GM23248 (cell line): ENCODE data around the gene ILF3. TPM values are rescaled to one million over a fixed set of nuclear protein-coding genes. Genes with fewer than 3 reads are reported as not detected.

Experiments used
- DNase-seq: peaks from one replicate; pipeline ENCODE4 v3.0.0-alpha.2; 2015
- H2AFZ ChIP-seq: fragments of 200-600 bp; sonication (generic); 2 replicates; pipeline ENCODE4 v1.6.1; 2016; ENCODE audit warnings: antibody characterized with exemption
- H3F3A ChIP-seq: fragments of 200-600 bp; sonication (generic); 2 replicates; pipeline ENCODE4 v1.6.1; 2016; ENCODE audit warnings: mild to moderate bottlenecking, antibody characterized with exemption, mixed run types; ENCODE audit not compliant: insufficient read depth
- H3K27ac ChIP-seq: fragments of 200-600 bp; sonication (generic); 2 replicates; pipeline ENCODE4 v1.5.1; 2016; ENCODE audit warnings: mild to moderate bottlenecking
- H3K27me3 ChIP-seq: fragments of 200-600 bp; sonication (generic); replicated peaks from 2 replicates; pipeline ENCODE4 v1.6.1; 2016; ENCODE audit warnings: mild to moderate bottlenecking; ENCODE audit not compliant: insufficient read depth
- H3K36me3 ChIP-seq: fragments of 200-600 bp; sonication (generic); 2 replicates; pipeline ENCODE4 v1.6.1; 2016; ENCODE audit warnings: low read depth, mild to moderate bottlenecking
- H3K4me1 ChIP-seq: fragments of 200-600 bp; sonication (generic); 2 replicates; pipeline ENCODE4 v1.6.1; 2016; ENCODE audit warnings: mild to moderate bottlenecking; ENCODE audit not compliant: insufficient read depth
- H3K4me2 ChIP-seq: fragments of 200-600 bp; sonication (generic); one replicate; pipeline ENCODE4 v1.6.1; 2016; ENCODE audit warnings: mild to moderate bottlenecking; ENCODE audit not compliant: unreplicated experiment
- H3K4me3 ChIP-seq: fragments of 200-600 bp; sonication (generic); 2 replicates; pipeline ENCODE4 v1.5.1; 2016; ENCODE audit warnings: mild to moderate bottlenecking
- H3K79me2 ChIP-seq: fragments of 200-600 bp; sonication (generic); 2 replicates; pipeline ENCODE4 v1.6.1; 2016; ENCODE audit warnings: mild to moderate bottlenecking; ENCODE audit not compliant: insufficient read depth
- H3K9ac ChIP-seq: fragments of 200-600 bp; sonication (generic); 2 replicates; pipeline ENCODE4 v1.6.1; 2016; ENCODE audit warnings: mild to moderate bottlenecking
- H3K9me2 ChIP-seq: fragments of 200-600 bp; sonication (generic); 2 replicates; pipeline ENCODE4 v1.6.1; 2016; ENCODE audit warnings: mixed run types, mild to moderate bottlenecking, moderate library complexity; ENCODE audit not compliant: insufficient read depth
- H3K9me3 ChIP-seq: fragments of 200-600 bp; sonication (generic); one replicate; pipeline ENCODE4 v1.6.1; 2017; ENCODE audit warnings: low read depth
- H4K20me1 ChIP-seq: fragments of 200-600 bp; sonication (generic); 2 replicates; pipeline ENCODE4 v1.6.0; 2016; ENCODE audit not compliant: insufficient read depth
- EZH2 ChIP-seq: fragments of 200-600 bp; sonication (generic); IDR thresholded peaks from 2 replicates; pipeline ENCODE4 v1.6.1; 2018; ENCODE audit warnings: antibody characterized with exemption, mild to moderate bottlenecking; ENCODE audit not compliant: insufficient read depth, poor library complexity, severe bottlenecking
- EZH2phosphoT487 ChIP-seq: fragments of 200-600 bp; sonication (generic); IDR thresholded peaks from 2 replicates; pipeline ENCODE4 v1.6.1; 2018; ENCODE audit warnings: antibody characterized with exemption, moderate library complexity, mild to moderate bottlenecking, low read depth; ENCODE audit not compliant: insufficient read depth
- WGBS, 2 experiments: methylation state at CpG; one replicate each; pipeline ENCODE4 v1.1.6; 2015 to 2017; ENCODE audit warnings: low lambda C conversion rate in 2 of 2, low coverage in 1 of 2; ENCODE audit errors: missing lambda C conversion rate in 2 of 2; 5-methylcytosine and 5-hydroxymethylcytosine counted together
- in situ Hi-C: fragments of 300-500 bp; cut with MboI; formaldehyde crosslinking; loops from 2 replicates; pipeline ENCODE4 v1.15.0; 2020
- polyA plus RNA-seq: library from polyadenylated mRNA; unstranded; fragments of >200 nt; fragmentation: Nextera tagmentation; extraction: Ambion mirVana; gene quantifications from 2 replicates; pipeline ENCODE4 v1.2.1, GENCODE V29; 2016
- total RNA-seq: library from RNA; depleted of rRNA; stranded (reverse); fragments of >200 nt; shearing (Covaris generic); gene quantifications from 2 replicates; pipeline ENCODE4 v1.2.3, GENCODE V29; 2014

The ILF3 gene
- total and polyA plus RNA-seq, 2 experiments from 2014 or later = 75.5 to 80.1 TPM

DNA sequence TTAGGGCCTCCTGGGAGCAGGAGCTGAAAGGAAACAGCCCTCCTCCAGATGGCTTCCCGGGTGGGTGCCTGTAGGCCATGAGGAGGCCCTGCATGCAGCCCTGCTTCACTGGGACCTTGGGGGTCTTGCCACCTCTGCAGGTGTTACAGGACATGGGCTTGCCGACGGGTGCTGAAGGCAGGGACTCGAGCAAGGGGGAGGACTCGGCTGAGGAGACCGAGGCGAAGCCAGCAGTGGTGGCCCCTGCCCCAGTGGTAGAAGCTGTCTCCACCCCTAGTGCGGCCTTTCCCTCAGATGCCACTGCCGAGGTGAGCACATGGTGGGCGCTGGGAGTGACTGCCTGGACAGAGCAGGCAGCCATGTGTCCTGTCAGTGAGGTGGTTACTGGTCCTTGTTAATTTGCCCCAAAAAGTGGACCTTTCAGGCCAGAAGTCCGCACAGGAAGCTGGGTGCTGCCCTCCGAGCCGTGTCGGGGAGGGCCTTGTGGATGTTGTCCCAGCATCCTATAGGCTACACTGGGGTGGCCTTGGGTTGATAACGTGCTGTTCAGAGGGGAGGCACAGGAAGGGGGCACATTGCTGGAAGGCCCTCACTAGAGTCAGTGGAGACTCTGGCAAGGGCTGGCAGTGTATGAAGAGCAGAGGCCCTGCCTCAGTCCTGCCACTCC is 28.4 kb downstream of the ILF3 start:
- in situ Hi-C loops = no loop called here
- WGBS, 2 experiments = 87 to 90% methylated on average over 11 to 15 of the region's 15 CpGs
- H3K4me1 ChIP-seq = no peaks in the 10 kb centered on the region
- H3K79me2 ChIP-seq = peaks cover 36% of the 10 kb centered on the region
- H3K9ac ChIP-seq = no peak overlapping the region
- H4K20me1 ChIP-seq = no peaks in the 10 kb centered on the region
- H3K36me3 ChIP-seq = peaks cover 56% of the 10 kb centered on the region
- DNase-seq = no peak
- no peak overlapping the region for H3K27ac ChIP-seq
- H2AFZ ChIP-seq = no peak overlapping the region
- H3F3A ChIP-seq = no peaks in the 10 kb centered on the region
- H3K4me2 ChIP-seq = no peak overlapping the region
- no peaks in the 10 kb centered on the region for H3K9me2 ChIP-seq
- H3K9me3 ChIP-seq = no peaks in the 10 kb centered on the region
- TF ChIP-seq EZH2 (no peak), EZH2phosphoT487 (no peak)
- no peak overlapping the region for H3K4me3 ChIP-seq
- H3K27me3 ChIP-seq = no peaks in the 10 kb centered on the region

DNA sequence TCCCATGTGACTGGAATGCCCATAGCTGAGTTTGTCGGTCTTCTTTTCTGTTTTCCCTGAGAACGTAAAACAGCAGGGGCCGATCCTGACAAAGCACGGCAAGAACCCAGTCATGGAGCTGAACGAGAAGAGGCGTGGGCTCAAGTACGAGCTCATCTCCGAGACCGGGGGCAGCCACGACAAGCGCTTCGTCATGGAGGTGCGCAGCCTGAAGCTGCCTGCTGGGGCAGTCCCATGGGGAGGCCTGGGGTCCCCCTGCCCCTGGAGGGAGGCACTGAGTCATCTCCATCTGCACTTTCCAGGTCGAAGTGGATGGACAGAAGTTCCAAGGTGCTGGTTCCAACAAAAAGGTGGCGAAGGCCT is 28.9 kb downstream of the ILF3 start:
- 93 to 95% methylated on average over 15 of the region's 15 CpGs for WGBS, 2 experiments
- H3K27ac ChIP-seq = no peak overlapping the region
- H3K9me2 ChIP-seq = no peaks in the 10 kb centered on the region
- H3K79me2 ChIP-seq = peaks cover 31% of the 10 kb centered on the region
- no peak overlapping the region for H3K4me2 ChIP-seq
- H3F3A ChIP-seq = no peaks in the 10 kb centered on the region
- TF ChIP-seq EZH2 = no peak
- no peak for TF ChIP-seq EZH2phosphoT487
- H3K9me3 ChIP-seq = no peaks in the 10 kb centered on the region
- H3K36me3 ChIP-seq = peaks cover 51% of the 10 kb centered on the region
- no peaks in the 10 kb centered on the region for H3K4me1 ChIP-seq
- no peaks in the 10 kb centered on the region for H3K27me3 ChIP-seq
- H4K20me1 ChIP-seq = no peaks in the 10 kb centered on the region
- no peak for DNase-seq
- in situ Hi-C loops = no loop called here
- no peak overlapping the region for H2AFZ ChIP-seq
- no peak overlapping the region for H3K9ac ChIP-seq
- H3K4me3 ChIP-seq = no peak overlapping the region

DNA sequence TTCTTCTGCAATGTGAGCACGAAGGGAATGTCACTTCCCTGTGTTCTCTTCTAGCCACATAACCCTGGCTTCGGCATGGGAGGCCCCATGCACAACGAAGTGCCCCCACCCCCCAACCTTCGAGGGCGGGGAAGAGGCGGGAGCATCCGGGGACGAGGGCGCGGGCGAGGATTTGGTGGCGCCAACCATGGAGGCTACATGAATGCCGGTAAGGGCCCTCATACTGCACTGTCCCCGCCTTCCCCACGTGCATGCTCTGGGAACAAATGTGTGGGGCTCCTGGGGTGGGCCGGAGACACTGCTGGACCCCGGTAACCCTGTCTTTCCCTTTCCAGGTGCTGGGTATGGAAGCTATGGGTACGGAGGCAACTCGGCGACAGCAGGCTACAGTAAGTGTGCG is 29.4 kb downstream of the ILF3 start:
- Histone ChIP-seq H3K79me2 (peaks cover 26% of the 10 kb centered on the region), H3K4me2 (no peak overlapping the region), H3K4me1 (no peaks in the 10 kb centered on the region), H3K9me3 (no peaks in the 10 kb centered on the region), H4K20me1 (no peaks in the 10 kb centered on the region), H3K9ac (no peak overlapping the region), H3K9me2 (no peaks in the 10 kb centered on the region), H3K36me3 (peaks cover 46% of the 10 kb centered on the region), H3K27ac (no peak overlapping the region), H2AFZ (no peak overlapping the region), H3K27me3 (no peaks in the 10 kb centered on the region), H3K4me3 (no peak overlapping the region), H3F3A (no peaks in the 10 kb centered on the region)
- TF ChIP-seq EZH2phosphoT487 (no peak), EZH2 (no peak)
- 82 to 85% methylated on average over 19 to 21 of the region's 21 CpGs for WGBS, 2 experiments
- in situ Hi-C loops = no loop called here
- DNase-seq = no peak

GRCh38 chr19:10685210-10685609 is 31.1 kb downstream of the ILF3 start:
- Histone ChIP-seq H3K9me3 (no peaks in the 10 kb centered on the region), H3F3A (no peaks in the 10 kb centered on the region), H3K27ac (no peak overlapping the region), H3K9me2 (no peaks in the 10 kb centered on the region), H3K4me1 (no peaks in the 10 kb centered on the region), H3K36me3 (peaks cover 33% of the 10 kb centered on the region; the same call in 1 of the 2 replicates), H3K27me3 (no peaks in the 10 kb centered on the region), H3K9ac (no peak overlapping the region), H4K20me1 (no peaks in the 10 kb centered on the region), H3K4me3 (no peak overlapping the region), H3K79me2 (peaks cover 10% of the 10 kb centered on the region; the same call in 1 of the 2 replicates), H2AFZ (no peak overlapping the region), H3K4me2 (no peak overlapping the region)
- in situ Hi-C loops = no loop called here
- TF ChIP-seq EZH2 (no peak), EZH2phosphoT487 (no peak)
- DNase-seq = no peak
- 58 to 69% methylated on average over 5 of the region's 5 CpGs for WGBS, 2 experiments

DNA sequence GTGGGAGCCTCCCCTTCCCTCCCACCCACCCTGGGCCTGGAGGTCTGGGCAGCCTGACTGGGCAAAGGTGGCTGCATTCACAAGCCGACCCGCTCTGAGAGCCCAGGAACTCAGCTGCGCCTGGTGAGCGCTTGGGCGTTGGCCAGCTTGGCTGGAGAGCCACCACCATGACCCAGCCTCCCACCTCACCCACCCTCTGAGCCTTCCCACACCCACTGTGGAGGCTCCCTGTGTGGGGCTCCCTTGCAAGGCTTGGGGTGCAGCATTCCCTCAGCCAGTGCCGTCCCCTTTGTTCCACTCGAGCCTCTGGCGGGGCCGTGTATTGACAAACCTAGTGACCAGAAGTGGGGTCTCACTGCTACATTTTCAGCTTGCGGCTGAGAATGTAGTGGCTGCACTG is 32.0 kb downstream of the ILF3 start:
- H2AFZ ChIP-seq = no peak overlapping the region
- H3K36me3 ChIP-seq = peaks cover 29% of the 10 kb centered on the region; the same call in 1 of the 2 replicates
- H3K9ac ChIP-seq = no peak overlapping the region
- peaks cover 8% of the 10 kb centered on the region; the same call in 1 of the 2 replicates for H3K79me2 ChIP-seq
- no peak for DNase-seq
- no peak overlapping the region for H3K4me2 ChIP-seq
- H3K9me3 ChIP-seq = no peaks in the 10 kb centered on the region
- no peak overlapping the region for H3K27ac ChIP-seq
- WGBS, 2 experiments = 90 to 95% methylated on average over 6 to 9 of the region's 10 CpGs
- no peaks in the 10 kb centered on the region for H4K20me1 ChIP-seq
- in situ Hi-C loops = no loop called here
- no peaks in the 10 kb centered on the region for H3F3A ChIP-seq
- H3K27me3 ChIP-seq = no peaks in the 10 kb centered on the region
- no peak for TF ChIP-seq EZH2phosphoT487
- TF ChIP-seq EZH2 = no peak
- H3K4me1 ChIP-seq = no peaks in the 10 kb centered on the region
- no peak overlapping the region for H3K4me3 ChIP-seq
- no peaks in the 10 kb centered on the region for H3K9me2 ChIP-seq
